A204.1 (cell line): ENCODE measurements around the gene OBSCN.

Experiments used
- FAIRE-seq: peaks from 2 replicates; lab custom pipeline; 2012; peaks lifted over from hg19 to GRCh38; lab: Jason Lieb, UNC

OBSCN gene

DNA sequence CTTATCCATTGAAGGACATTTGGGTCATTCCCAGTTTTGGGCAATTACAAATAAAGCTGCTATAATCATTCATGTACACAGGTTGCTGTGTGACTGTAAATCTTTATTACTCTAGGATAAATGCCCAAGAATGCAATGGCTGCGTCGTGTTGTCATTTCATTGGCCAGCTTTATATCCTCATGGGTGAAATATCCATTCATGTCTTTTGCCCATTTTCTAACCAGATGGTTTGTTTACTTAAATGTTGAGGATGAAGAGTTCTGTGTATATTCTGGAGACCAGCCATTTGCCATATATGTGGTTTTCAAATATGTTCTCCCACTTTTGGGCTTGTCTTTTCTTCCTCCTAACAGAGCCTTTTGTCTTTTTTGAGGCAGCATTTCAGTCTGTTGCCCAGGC is 173.5 kb downstream of the OBSCN start:
- FAIRE-seq: no peak

DNA sequence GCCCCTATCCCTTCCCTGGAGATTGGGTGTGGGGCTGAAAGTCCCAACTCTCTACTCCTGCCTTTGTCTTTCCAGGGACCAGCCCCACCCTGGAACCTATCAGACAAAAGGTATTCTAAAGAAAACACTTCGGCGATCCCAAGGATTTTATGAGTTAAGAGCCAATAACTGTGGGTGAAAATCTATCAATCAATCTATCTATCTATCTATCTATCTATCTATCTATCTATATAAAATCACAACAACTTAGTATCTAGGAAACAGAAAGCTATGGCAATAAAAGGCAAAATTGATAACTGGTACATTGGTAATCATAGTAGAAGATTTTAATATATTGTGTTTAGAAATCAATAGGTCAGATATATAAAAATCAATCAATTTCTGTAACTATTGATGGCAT is 175.9 kb downstream of the OBSCN start:
- FAIRE-seq: no peak

DNA sequence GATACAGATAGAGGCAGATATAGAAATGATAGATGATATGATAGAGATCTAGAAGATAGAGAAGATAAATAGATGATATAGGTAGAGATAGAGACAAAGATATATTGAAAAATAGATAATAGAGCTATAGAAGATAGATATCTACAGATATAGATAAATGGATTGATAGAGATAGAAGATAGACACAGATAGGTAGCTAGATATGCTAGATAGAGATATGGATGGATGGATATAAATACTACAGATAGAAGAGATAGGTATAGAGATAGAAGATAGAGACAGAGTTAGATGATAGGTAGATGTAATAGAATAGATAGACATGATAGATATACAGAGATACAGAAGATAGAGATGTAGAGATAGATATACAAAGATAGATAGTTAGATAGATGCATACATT is 177.4 kb downstream of the OBSCN start:
- no peak for FAIRE-seq

DNA sequence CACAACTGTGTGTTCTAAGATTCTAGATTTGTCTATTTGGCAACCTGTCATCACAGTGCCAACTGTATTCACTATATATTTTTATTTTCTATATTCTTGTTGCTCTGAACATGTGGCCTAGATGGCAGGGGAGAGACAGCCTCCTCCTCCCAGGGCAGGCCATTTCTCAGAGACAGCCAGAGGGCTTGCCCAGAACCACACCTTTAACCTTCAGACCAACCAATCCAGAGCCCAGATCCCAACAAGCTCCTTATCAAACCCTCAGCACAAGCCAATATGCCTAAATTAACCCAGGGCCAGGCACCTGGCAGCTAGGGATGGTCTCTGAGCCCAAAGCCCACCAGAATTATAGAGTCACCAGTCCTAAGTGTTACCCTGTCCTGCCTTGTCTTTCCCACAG is 179.5 kb downstream of the OBSCN start:
- FAIRE-seq: no peak

DNA sequence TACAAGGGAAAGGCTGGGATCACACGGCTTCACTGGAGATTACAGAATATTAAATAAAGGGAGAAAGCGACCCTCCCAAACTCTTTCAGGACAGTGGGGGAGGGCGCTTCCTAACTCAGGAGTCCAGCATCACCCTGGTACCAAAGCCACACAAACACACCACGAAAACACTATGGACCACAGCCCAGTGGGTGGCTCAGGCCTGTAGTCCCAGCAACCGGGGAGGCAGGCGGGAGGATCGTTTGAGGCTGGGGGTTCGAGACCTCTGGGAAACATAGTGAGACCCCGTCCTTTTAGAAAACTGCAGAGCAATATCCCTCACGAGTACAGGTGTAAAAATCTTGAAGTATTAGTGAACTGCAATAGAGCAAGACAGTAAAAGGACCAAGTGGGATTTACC is 182.8 kb downstream of the OBSCN start:
- no peak for FAIRE-seq

DNA sequence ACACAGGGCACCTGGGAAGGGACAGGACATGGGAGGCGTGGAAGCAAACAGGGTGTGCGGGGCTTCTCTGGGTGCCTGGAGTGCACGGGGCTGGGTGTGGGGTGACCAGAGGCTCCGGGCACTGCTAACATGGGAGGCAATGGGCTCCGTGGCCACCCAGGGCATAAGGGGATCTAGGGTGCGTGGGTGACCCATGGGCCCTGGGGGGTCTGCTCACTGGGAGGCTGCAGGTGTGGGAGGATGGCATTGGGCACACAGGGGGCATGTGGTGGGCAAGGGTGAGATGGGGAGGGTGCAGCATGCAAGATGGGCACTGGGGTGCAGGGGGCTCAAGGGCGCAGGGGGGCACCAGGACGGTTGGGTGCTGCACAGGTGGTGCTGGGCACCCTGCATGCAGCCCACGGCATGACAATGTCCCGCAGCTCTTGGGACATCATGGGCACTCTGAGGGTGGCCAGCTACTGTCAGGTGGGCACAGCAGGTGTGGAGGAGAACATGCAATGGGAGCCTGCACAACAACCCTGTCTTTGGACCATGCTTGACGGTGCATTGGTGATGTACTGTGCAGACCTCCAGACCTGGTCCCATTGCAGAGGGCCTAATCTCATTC is 183.7 kb downstream of the OBSCN start:
- FAIRE-seq: no peak

DNA sequence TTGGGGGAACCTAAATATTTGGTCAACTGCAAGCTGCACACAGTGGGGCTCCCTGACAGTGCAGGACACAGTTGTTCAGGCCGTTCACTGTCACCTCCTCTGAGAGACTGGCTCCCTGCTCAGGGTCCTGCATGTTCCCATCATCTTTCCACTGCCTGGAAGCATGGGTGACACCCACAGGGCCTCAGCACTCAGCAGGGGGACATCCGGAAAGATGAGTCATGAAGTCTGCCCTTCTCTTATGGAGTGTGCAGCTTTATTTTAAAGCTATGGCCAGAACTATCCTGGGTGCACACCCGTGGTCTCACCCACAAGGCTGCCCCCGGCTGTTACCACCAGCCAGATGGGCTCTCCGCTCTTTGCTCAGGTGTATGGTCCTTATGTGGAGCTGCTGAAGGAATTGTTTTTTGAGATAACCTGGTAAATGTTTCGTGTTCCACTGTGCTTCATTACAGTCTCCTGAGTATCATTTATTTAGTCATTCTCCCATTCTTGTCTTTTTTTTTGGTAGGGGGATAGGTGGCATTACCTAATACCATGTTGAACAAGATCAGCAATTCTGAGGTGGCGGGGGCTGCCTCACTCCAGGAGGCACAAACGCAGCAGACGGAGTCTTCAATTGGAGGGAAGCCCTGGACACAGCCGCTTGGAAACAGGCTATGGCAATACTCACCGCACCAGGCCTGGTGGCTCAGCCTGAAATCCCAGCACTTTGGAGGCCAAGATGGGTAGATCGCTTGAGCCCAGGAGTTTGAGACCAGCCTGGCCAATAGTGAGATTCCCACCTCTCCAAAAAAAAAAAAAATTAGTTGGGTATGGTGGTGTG is 184.5 kb downstream of the OBSCN start:
- FAIRE-seq: no peak

DNA sequence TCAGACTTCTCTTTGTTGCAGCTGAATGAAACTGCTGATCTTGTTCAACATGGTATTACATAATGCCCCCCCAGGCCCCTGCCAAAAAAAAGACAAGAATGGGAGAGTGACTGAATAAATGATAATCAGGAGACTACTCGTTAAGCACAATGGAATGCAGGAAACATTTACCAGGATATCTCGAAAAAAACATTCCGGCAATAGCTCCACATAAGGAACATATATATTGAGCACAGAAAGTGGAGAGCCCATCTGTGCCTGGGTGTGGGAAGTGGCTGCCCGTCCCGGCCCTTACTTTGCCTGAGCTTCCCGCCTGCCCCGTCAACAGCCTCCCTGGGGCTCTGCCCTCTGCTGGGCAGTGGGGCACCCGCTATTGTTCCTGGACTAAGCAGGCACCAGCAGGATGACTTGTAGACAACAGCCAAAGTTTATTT is 185.4 kb downstream of the OBSCN start:
- no peak for FAIRE-seq

DNA sequence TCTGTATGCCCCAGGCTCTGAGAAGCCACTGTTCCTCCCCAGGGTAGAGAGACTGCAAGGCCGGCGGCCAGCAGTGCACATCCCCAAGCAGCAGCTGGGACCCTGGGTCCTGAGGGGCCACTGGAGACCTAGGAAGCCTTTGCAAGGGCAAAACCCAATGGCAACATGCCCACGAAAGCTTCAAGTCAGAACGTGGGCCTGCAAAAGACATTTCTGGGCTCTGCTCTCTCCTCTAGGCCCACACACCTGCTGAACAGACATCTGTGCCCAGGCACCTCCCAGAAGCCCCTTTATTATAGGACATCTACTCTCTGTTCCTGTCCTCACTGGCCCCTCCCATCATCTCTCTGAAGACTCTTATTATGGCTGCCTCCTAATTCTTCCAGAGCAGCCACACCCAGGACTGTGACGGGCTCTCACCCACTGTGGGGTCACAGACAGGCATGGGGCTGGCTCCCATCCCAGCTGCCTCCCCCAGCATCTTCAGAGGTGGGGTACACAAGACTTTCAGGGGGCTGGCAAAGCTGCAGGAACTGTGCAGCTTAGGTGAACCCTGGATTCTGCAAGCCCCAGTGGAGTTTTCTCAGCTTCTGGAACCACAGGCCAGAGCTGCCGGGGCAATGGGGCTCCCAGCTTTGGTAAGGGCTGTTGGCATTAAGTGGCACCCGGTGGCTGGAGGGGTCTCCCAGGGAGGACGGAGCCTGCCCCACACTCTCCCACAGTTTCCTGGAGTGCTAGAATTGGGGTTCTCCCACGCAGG is 186.1 kb downstream of the OBSCN start:
- no peak for FAIRE-seq

DNA sequence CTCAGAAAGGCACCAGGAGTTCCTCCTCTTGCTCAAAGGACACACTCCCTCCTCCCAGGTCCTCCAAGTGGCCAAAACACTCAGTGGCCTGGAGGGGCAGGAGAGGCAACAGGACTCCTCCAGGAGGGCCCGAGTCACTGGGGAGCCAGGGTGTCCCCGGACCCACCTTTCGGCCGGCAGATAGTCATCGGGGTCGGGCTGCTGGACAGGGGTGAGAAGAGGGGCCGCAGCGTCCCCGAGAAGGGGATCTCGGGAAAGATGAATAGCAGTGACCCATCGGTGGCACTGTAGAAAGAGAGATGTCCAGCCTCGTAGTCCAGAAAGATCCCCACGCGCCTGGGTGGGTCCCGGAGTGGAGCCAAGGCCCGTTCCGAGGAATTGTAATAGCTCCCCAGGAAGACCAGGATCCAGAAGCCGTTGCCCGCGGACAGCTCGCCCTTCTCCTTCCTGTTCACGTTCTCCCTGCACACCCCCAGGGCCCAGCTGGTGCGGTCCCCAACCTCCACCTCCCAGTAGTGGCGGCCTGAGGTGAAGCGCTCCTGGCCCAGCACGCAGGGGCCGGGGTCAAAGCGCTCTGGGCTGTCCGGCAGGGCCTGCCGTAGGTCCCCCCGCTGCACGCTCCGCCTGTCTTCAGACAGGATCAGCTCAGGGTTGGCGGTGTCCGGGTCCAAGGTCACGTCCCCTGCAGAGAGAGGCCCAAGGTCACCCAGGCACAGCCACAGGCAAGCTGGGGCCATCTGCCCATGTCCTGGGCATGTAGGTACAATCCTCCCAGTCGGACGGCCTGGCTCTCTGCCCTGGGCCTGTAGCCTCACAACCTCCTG is 186.9 kb downstream of the OBSCN start:
- FAIRE-seq: no peak

DNA sequence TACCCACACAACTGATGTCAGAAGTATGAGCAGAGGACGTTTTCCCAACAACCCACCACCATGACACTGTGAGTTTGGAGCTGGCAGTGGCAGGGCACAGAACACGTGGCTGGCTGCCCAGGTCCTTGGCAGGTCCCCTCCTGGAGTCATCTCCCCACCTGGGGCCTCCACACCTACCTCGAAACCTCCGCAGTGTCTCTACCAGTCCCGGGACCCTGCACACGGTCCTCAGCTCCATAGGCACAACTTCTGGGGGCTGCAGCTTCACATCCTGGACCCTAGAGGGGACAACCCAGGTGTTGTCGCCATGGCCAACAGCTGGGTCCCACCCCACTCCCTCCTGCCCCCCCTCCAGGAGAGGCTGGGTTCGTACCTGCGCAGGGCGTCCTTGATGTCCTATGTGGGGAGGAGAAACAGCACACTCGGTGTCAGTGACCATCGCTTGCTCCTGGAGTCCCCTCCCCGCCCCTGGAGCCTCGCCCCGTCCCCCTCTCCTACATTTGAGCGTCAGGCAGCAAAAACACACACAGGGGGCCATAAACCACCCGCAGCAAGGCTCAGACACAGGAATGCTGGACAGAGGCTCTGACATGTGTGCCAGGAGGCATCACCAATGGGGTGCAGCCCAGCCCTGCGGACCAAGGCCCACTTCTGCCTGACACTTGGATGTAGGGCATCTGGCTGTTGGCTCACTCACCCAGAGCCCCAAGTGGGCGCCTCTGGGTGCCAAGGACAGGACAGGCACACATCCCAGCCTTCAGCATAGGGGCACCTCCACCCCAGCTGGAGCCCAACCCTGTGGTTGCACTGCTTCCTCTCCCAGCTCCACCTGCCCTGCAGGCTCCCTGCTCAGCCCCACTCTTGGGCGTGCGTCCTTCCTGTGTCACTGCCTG is 189.2 kb downstream of the OBSCN start:
- no peak for FAIRE-seq

DNA sequence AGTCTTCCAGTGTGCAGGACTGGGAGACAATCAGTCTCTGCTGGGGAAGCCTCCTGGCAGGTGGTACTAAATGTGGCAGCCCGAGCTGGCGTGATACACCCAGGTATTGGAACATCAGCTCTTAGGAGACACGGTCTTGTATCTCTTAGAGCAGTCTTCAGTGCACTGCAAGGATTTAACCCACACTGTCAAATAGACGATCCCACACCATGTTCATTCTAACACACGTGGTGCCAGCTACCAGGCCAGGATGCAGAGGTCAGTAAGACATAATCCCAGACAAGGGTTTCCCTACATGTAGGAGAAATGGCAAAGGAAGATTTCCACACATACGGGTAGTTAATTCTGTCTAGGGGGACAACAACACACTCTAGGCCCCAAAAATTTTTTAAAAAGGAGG is 190.1 kb downstream of the OBSCN start:
- FAIRE-seq: no peak

DNA sequence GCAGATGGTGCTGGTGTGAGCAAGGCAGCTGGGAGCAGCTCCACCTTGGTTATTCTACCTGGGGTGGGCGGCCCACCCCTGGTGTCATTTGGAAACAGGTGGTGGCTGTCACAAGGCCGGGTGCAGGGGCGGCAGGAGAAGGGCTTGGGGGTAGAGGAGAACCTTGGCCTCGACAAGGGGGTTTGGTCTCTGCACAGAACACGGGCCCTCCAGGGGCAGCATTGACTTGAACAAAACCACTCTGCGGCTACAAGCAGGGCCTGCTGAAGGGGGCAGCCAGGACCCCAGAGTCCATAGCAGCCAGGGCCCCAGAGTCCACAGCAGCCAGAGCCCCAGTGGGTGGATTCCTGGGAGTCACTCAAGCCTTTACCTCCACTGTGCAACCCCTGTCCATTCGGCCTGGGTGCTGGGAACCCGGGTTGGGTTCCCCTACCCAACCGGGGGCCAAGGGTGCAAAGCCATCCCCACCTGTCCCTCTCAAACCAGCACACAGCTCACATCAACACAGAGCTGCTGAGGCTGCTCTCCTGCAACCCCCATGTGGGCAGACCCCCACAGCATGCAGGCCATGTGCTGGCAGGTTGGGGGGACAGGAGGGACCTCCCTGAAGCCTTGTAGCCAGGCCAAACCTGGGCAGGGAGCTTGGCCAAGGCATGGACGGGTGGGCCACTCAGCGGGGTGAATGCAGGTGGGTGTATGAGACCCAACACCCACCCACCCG is 191.1 kb downstream of the OBSCN start:
- no peak for FAIRE-seq

DNA sequence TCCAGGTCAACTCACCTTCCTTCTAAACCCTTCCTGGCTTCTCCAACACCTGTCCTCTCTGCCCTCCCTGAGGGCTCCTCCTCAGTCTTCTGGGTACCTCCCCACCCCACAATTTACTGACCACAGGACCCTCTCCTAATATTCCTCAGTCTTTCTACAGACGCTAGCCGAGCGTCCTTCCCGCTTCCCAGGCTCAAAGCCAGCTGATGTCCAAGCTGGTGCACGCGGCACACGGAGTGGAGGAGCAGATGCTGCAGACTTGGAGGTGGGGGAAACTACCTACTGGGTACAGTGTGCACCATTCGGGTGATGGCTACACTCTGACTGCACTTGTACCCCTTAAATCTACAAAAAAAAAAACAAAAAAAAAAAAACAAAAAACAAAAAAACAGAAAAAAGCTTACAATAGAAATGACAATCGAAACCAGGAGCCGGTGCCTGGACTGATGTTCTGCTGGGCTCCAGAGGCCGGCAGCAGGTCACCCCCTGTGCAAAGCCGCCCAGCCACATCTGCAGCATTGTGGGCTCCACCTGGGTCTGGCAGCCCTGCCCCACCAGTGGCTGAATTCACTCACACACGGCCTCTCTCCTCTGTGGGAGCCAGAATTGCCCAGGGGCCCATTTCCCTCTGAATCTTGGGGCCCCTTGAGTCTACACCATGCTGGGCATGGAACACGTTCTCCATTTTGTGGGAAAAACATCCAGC is 191.8 kb downstream of the OBSCN start:
- FAIRE-seq: no peak

DNA sequence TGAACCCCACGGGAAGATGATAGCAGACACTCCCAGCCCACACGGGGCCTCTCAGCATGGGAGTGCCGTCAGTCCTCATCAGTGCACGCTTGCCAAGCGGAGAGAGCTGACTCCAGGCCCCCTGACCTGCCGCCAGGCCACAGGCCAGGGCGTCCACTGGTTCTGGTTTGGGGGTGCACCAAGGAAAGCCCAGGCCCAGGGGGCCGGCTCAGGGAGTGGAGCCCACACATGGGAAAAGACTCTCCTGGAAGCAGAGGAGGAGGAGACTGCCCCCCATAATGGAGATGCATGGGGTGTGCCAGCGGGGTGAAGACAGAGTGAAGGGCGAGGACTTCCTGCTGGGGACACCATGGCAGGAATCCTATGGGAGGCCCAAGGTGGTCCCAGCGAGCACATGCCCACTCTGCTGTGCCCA is 192.4 kb downstream of the OBSCN start:
- FAIRE-seq: no peak

DNA sequence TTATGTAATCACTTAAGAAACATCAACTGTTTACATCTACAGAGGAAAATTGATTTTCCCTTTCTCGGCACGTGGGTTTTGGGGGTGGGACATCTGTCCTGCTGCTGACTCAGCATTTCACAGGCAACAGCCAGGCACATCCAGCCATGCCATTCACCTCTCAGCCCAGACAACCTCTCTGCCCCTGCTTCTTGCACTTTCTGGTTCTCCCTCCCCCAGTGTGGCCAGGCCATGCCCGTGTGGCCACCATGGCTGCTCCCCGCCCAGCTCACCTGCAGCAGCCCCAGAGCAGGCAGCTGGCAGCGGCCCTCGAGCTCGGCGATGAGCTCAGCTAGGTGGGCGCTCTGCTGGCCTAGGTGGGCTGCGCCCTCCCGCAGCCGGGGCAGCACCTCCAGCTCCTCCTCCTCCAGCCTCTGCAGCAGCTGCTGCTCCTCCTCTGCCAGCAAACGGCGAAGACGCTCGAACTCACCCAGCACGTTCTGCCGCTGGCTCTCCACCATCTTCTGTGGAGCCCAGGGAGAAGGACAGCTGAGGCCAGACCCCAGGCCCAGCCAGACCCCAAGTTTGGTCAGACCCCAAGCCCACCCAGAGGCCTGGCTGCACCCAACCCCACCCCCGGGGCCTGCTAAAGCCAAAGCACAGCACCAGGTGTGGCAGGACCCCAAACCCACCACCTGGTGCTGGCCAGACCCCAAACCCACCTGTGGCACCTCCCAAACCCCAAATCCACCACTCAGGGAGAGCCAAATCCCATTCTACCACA is 193.0 kb downstream of the OBSCN start:
- FAIRE-seq: no peak

DNA sequence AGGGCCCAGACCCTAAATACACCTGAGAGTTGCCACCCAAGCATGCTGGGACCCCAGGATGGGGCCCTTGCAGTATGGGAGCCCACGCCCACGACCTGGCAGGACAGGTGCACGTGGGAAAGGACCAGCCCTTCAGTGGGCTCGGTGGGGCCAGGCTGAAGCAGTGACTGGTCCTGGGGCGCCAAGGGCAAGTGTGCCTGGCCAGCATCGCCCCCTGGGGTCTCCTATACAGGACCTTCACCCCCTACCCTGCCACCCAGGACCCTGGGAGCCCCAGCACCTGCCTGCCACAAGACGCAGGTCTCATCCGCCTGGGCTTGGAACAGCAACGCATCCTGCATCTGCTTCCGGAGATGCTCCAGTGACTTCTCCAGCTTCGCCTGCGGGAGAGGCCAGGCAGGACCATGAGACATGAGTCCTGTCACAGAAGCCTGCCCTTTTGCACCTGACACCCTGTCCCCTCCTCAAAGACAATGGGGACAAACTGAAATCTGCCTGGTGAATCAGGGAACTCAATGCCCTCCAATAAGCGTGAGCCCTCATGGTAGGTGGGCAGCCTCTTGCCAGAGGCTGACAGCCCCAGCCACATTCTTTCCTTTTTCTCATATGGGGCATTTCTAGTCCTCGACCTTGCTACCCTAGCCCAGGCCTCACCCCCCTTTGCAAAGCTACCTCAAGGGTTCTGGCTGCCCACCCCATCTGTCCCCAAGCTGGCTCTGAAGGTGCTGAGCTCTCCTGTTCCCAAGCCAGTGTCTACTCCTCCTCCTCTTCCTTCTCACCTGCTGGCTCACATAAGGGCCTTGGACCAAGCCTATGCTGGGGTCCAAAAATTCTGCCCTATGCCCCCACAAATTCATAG is 194.2 kb downstream of the OBSCN start:
- no peak for FAIRE-seq

DNA sequence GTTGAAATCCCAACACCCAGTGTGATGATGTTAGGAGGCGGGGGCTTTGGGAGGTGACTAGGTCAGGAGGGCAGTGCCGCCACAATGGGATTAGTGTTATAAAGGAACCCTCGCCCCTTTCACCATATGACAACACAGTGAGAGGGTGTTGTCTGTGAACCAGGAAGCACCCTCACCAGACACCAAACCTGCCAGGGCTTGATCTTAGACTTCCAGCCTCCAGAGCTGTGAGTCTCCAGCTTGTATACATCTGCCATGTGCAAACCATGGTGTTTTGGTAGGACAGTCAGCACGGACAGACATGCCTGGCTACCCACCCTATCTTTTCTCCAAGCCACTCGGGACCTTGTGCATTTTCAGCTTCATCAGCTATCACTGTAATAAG is 194.8 kb downstream of the OBSCN start:
- FAIRE-seq: no peak
